Keratinocyte (primary cell): ENCODE data around the gene SLCO3A1.
A peak's percentile ranks its signal among the peaks of the same experiment; 100 is the strongest.

Source experiments
- EZH2 ChIP-seq: IDR thresholded peaks from one replicate; pipeline ENCODE4 v1.6.1; 2012; ENCODE audit warnings: inconsistent platforms, mild to moderate bottlenecking, low read length, moderate library complexity
- TF ChIP-seq, protein P1 (sequence below), 3 experiments: IDR thresholded peaks in 1 of 3; conservative IDR thresholded peaks in 1 of 3; optimal IDR thresholded peaks in 1 of 3; 2 replicates in 2 of 3; 3 replicates in 1 of 3; pipeline versions ENCODE3 to v1.5.1; 2011; ENCODE audit warnings: low read length in 3 of 3, mild to moderate bottlenecking in 3 of 3, moderate library complexity in 2 of 3, control low read depth in 1 of 3, inconsistent platforms in 1 of 3; ENCODE audit not compliant: insufficient read depth in 2 of 3; ENCODE audit errors: extremely low read depth in 1 of 3

DNA sequence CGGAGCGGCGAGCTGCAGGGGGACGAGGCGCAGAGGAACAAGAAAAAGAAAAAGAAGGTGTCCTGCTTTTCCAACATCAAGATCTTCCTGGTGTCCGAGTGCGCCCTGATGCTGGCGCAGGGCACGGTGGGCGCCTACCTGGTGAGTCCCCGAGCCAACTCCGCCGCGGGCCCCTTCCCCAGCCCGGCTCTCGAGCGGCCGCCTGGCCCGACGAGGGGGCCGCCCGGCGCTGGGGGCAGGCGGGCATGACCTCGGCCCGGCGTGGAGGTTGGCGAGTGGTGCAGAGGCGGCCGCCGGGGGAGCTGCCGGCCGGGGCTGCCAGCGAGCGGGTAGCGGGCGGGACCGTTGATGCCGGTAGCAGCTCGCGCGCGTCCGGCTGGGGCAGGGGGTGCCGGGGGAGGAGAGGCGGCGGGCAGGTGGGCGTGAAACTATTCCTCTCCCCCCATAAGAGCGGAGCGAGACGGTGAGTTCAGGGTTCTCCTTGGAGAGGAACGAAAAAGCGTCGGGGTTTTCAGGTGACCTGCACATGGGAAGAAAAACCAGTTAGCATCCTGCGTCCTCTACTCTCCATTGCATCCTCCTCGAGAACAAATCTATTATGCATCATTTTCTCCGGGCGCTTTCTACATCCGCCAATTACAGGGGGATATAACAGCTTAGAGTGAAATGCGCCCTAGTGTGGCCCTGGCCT lies 585 bp downstream of the SLCO3A1 start:
- TF ChIP-seq, protein P1, sequence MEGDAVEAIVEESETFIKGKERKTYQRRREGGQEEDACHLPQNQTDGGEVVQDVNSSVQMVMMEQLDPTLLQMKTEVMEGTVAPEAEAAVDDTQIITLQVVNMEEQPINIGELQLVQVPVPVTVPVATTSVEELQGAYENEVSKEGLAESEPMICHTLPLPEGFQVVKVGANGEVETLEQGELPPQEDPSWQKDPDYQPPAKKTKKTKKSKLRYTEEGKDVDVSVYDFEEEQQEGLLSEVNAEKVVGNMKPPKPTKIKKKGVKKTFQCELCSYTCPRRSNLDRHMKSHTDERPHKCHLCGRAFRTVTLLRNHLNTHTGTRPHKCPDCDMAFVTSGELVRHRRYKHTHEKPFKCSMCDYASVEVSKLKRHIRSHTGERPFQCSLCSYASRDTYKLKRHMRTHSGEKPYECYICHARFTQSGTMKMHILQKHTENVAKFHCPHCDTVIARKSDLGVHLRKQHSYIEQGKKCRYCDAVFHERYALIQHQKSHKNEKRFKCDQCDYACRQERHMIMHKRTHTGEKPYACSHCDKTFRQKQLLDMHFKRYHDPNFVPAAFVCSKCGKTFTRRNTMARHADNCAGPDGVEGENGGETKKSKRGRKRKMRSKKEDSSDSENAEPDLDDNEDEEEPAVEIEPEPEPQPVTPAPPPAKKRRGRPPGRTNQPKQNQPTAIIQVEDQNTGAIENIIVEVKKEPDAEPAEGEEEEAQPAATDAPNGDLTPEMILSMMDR (optimal IDR thresholded peaks at IDR 0.05 in 1 of 3, IDR thresholded peaks at IDR 0.05 in 1 of 3, conservative IDR thresholded peaks at IDR 0.05 in 1 of 3; ENCODE audit: extremely low read depth in 1 of 3, insufficient read depth in 2 of 3, low read length in 3 of 3): peak in 2 of 3 experiments; percentile 21 to 23
- no peak for TF ChIP-seq EZH2
